Liver (tissue), 9 donors: ENCODE data around the gene ATCAY. TPM values are rescaled to one million over a fixed set of nuclear protein-coding genes. Genes with fewer than 3 reads are reported as not detected.

ENCODE experiments used
- DNase-seq: peaks from one replicate; pipeline ENCODE4 v3.0.0-alpha.2; 2017; ENCODE audit warnings: low spot score
- H3K27ac ChIP-seq, 2 donors: one replicate each; pipeline ENCODE4 v1.7.0; 2013; ENCODE audit warnings: inconsistent platforms in 2 of 2, low read length in 2 of 2, control low read depth in 1 of 2, low read depth in 1 of 2, mild to moderate bottlenecking in 1 of 2
- H3K27me3 ChIP-seq, 4 donors: one replicate each; pipeline versions ENCODE4 v1.6.1 to v1.7.0; 2013; ENCODE audit warnings: low read length in 3 of 4, inconsistent platforms in 1 of 4, mild to moderate bottlenecking in 1 of 4, moderate library complexity in 1 of 4; ENCODE audit not compliant: control insufficient read depth in 4 of 4, insufficient read depth in 4 of 4
- H3K36me3 ChIP-seq, 4 donors: one replicate each; pipeline versions ENCODE4 v1.6.1 to v1.7.0; 2013; ENCODE audit warnings: low read length in 3 of 4, mild to moderate bottlenecking in 3 of 4, low read depth in 1 of 4, moderate library complexity in 1 of 4; ENCODE audit not compliant: control insufficient read depth in 4 of 4, insufficient read depth in 3 of 4
- H3K4me1 ChIP-seq, 4 donors: one replicate each; pipeline versions ENCODE4 v1.6.1 to v1.7.0; 2013; ENCODE audit warnings: low read length in 3 of 4, mild to moderate bottlenecking in 3 of 4, moderate library complexity in 1 of 4; ENCODE audit not compliant: control insufficient read depth in 4 of 4, insufficient read depth in 4 of 4
- H3K4me3 ChIP-seq, 3 donors: one replicate each; pipeline versions ENCODE4 v1.6.1 to v1.7.0; 2013; ENCODE audit warnings: low read length in 3 of 3, control low read depth in 1 of 3, low read depth in 1 of 3, mild to moderate bottlenecking in 1 of 3
- H3K9ac ChIP-seq, 2 donors: one replicate each; pipeline ENCODE4 v1.7.0; 2013; ENCODE audit warnings: low read length in 2 of 2, mild to moderate bottlenecking in 2 of 2, moderate library complexity in 2 of 2, control low read depth in 1 of 2, low read depth in 1 of 2
- H3K9me3 ChIP-seq, 4 donors: one replicate each; pipeline versions ENCODE4 v1.6.1 to v1.7.0; 2013; ENCODE audit warnings: low read length in 3 of 4; ENCODE audit not compliant: control insufficient read depth in 4 of 4
- ATF3 ChIP-seq: IDR thresholded peaks from 2 replicates; pipeline ENCODE4 v1.6.1; 2016; ENCODE audit warnings: antibody characterized with exemption
- CTCF ChIP-seq: fragments of 150-350 bp; IDR thresholded peaks from 2 replicates; pipeline ENCODE4 v1.5.1; 2017; ENCODE audit warnings: improper control_type of control experiment, low read depth, low read length; ENCODE audit not compliant: missing input control
- FOXA1 ChIP-seq: IDR thresholded peaks from 2 replicates; pipeline ENCODE4 v1.6.1; 2016; ENCODE audit warnings: antibody characterized with exemption
- FOXA2 ChIP-seq: IDR thresholded peaks from 2 replicates; pipeline ENCODE4 v1.6.1; 2016; ENCODE audit warnings: antibody characterized with exemption
- GABPA ChIP-seq, 2 donors: IDR thresholded peaks in 1 of 2; conservative IDR thresholded peaks in 1 of 2; 2 replicates each; pipeline ENCODE4 v1.6.1; 2016; ENCODE audit warnings: antibody characterized with exemption in 2 of 2, mild to moderate bottlenecking in 1 of 2, moderate library complexity in 1 of 2
- HNF4A ChIP-seq, 2 donors: conservative IDR thresholded peaks; 2 replicates each; pipeline ENCODE4 v1.6.1; 2016; ENCODE audit warnings: antibody characterized with exemption in 2 of 2, mild to moderate bottlenecking in 2 of 2
- HNF4G ChIP-seq: IDR thresholded peaks from 2 replicates; pipeline ENCODE4 v1.6.1; 2016; ENCODE audit warnings: antibody characterized with exemption
- NR2F2 ChIP-seq: IDR thresholded peaks from 2 replicates; pipeline ENCODE4 v1.6.1; 2016; ENCODE audit warnings: antibody characterized with exemption
- RXRA ChIP-seq, 2 donors: IDR thresholded peaks; 2 replicates each; pipeline ENCODE4 v1.6.1; 2017 to 2018; ENCODE audit warnings: antibody characterized with exemption in 2 of 2, mild to moderate bottlenecking in 1 of 2
- SP1 ChIP-seq: IDR thresholded peaks from 2 replicates; pipeline ENCODE4 v1.6.1; 2018; ENCODE audit warnings: antibody characterized with exemption, mild to moderate bottlenecking
- WGBS: extraction: QIAGEN DNeasy Blood & Tissue Kit; methylation state at CpG from one replicate; pipeline ENCODE4 v1.1.7; 2013; 5-methylcytosine and 5-hydroxymethylcytosine counted together
- polyA plus RNA-seq, 2 donors: library from polyadenylated mRNA; stranded (reverse) in 1 of 2; unstranded in 1 of 2; fragments of 200-250 nt in 1 of 2; fragments of >200 nt in 1 of 2; fragmentation: Nextera tagmentation in 1 of 2; extraction: Ambion mirVana in 1 of 2; gene quantifications; one replicate each; pipeline versions ENCODE4 v1.2.1 to v1.2.3, GENCODE V29; 2013 to 2015
- total RNA-seq, 2 donors: library from RNA; depleted of rRNA; stranded (reverse); fragments of >200 nt; gene quantifications; one replicate each; pipeline ENCODE4 v1.2.3, GENCODE V29; 2014
- TF ChIP-seq, protein P1 (sequence below): IDR thresholded peaks from 2 replicates; pipeline ENCODE4 v1.6.1; 2016; ENCODE audit warnings: antibody characterized with exemption, mild to moderate bottlenecking
- TF ChIP-seq, protein P2 (sequence below): IDR thresholded peaks from 2 replicates; pipeline ENCODE4 v1.6.1; 2016; ENCODE audit warnings: antibody characterized with exemption
- donor health status: healthy.
- donor health status: healthy.
- donor health status: healthy.
- donor health status: healthy.
- donor health status: healthy.

The ATCAY gene
- total and polyA plus RNA-seq, 4 donors: not detected

DNA sequence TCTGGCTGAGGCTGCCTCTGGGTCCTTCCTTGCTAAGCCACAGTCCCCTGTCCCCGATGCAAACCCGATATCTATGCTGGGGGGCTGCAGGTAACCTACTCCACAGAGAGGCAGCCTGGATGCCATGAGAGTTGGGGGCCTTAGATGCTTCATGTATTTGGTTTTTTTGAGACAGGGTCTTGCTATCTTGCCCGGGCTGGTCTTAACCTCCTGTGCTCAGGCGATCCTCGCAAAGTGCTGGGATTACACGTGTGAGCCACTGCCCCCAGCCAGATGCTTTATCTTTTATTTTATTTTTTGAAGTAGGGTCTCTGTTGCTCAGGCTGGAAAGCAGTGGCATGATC, 1.5 kb downstream of the ATCAY start:
- H3K27ac ChIP-seq: no peak overlapping the region
- TF ChIP-seq FOXA1 (no peak), RXRA (IDR thresholded peaks at IDR 0.05) (no peak), SP1 (no peak)
- TF ChIP-seq, protein P1, sequence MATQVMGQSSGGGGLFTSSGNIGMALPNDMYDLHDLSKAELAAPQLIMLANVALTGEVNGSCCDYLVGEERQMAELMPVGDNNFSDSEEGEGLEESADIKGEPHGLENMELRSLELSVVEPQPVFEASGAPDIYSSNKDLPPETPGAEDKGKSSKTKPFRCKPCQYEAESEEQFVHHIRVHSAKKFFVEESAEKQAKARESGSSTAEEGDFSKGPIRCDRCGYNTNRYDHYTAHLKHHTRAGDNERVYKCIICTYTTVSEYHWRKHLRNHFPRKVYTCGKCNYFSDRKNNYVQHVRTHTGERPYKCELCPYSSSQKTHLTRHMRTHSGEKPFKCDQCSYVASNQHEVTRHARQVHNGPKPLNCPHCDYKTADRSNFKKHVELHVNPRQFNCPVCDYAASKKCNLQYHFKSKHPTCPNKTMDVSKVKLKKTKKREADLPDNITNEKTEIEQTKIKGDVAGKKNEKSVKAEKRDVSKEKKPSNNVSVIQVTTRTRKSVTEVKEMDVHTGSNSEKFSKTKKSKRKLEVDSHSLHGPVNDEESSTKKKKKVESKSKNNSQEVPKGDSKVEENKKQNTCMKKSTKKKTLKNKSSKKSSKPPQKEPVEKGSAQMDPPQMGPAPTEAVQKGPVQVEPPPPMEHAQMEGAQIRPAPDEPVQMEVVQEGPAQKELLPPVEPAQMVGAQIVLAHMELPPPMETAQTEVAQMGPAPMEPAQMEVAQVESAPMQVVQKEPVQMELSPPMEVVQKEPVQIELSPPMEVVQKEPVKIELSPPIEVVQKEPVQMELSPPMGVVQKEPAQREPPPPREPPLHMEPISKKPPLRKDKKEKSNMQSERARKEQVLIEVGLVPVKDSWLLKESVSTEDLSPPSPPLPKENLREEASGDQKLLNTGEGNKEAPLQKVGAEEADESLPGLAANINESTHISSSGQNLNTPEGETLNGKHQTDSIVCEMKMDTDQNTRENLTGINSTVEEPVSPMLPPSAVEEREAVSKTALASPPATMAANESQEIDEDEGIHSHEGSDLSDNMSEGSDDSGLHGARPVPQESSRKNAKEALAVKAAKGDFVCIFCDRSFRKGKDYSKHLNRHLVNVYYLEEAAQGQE: no peak
- TF ChIP-seq, protein P2, sequence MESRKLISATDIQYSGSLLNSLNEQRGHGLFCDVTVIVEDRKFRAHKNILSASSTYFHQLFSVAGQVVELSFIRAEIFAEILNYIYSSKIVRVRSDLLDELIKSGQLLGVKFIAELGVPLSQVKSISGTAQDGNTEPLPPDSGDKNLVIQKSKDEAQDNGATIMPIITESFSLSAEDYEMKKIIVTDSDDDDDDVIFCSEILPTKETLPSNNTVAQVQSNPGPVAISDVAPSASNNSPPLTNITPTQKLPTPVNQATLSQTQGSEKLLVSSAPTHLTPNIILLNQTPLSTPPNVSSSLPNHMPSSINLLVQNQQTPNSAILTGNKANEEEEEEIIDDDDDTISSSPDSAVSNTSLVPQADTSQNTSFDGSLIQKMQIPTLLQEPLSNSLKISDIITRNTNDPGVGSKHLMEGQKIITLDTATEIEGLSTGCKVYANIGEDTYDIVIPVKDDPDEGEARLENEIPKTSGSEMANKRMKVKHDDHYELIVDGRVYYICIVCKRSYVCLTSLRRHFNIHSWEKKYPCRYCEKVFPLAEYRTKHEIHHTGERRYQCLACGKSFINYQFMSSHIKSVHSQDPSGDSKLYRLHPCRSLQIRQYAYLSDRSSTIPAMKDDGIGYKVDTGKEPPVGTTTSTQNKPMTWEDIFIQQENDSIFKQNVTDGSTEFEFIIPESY: no peak
- H3K4me3 ChIP-seq: no peak overlapping the region
- peaks cover 0 to 3% (median 0%) of the 10 kb centered on the region in 4 donors for H3K4me1 ChIP-seq
- WGBS: 22% methylated on average over 6 of the region's 6 CpGs
- no peaks in the 10 kb centered on the region for H3K36me3 ChIP-seq
- DNase-seq: no peak
- H3K9me3 ChIP-seq: no peaks in the 10 kb centered on the region
- H3K27me3 ChIP-seq: peaks cover 0 to 9% (median 4%) of the 10 kb centered on the region in 4 donors
- H3K9ac ChIP-seq: no peak overlapping the region

- Histone ChIP-seq H3K4me1 (peaks cover 0 to 5% (median 1%) of the 10 kb centered on the region in 4 donors), H3K4me3 (no peak overlapping the region), H3K27me3 (no peaks in the 10 kb centered on the region), H3K9me3 (no peaks in the 10 kb centered on the region), H3K27ac (no peak overlapping the region), H3K36me3 (no peaks in the 10 kb centered on the region), H3K9ac (no peak overlapping the region)
- TF ChIP-seq GABPA (IDR thresholded peaks at IDR 0.05 in 1 of 2, conservative IDR thresholded peaks at IDR 0.05 in 1 of 2) (no peak), NR2F2 (no peak), HNF4A (conservative IDR thresholded peaks at IDR 0.05) (no peak), HNF4G (no peak), CTCF (no peak), SP1 (no peak), FOXA1 (no peak), ATF3 (no peak), FOXA2 (no peak)
- TF ChIP-seq, protein P2: no peak
- no peak for DNase-seq
- WGBS: 87% methylated on average over 17 of the region's 17 CpGs
Observed at GRCh38 chr19:3890591-3890990, 10.1 kb downstream of the ATCAY start.
